RWPE1 (cell line): ENCODE data around the gene ITM2C.

ENCODE experiments used
- CTCF ChIA-PET: fragments of 350-600 bp; sonication (Branson Sonifier 250); formaldehyde crosslinking; extraction: SDS; loops from one replicate; lab custom pipeline; 2021; lab: Yijun Ruan, JAX
- POLR2A ChIA-PET: fragments of 400-600 bp; formaldehyde crosslinking; extraction: SDS; loops from one replicate; lab custom pipeline; 2020; ENCODE audit warnings: antibody characterized with exemption; ENCODE audit not compliant: low non-redundant PET; lab: Yijun Ruan, JAX
- DNase-seq: peaks from one replicate; pipeline ENCODE4 v3.0.0; 2012; ENCODE audit warnings: low spot score
- H3K27ac ChIP-seq: fragments of 450-650 bp; 2 replicates; pipeline ENCODE4 v1.5.1; 2017
- TF ChIP-seq, protein P1 (sequence below): fragments of 450-650 bp; conservative IDR thresholded peaks from 2 replicates; pipeline ENCODE4 v1.5.1; 2017; ENCODE audit warnings: low read depth, mild to moderate bottlenecking

The ITM2C gene

DNA sequence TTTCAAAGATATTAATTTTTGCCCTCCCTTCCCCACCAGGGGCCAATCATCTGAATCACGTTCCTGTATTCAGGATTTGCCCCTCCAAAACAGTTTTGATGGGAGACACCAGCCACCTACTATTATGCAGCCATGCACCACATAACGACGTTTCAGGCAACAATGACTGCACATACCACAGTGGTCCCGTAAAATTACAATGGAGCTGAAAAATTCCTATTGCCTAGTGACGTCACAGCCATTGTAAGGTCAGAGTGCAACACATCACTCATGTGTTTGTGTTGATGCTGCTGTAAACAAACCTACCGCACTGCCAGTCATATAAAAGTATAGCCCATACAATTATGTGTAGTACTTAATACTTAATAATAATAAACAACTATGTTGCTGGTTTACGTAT lies 22.6 kb downstream of the ITM2C start:
- TF ChIP-seq, protein P1, sequence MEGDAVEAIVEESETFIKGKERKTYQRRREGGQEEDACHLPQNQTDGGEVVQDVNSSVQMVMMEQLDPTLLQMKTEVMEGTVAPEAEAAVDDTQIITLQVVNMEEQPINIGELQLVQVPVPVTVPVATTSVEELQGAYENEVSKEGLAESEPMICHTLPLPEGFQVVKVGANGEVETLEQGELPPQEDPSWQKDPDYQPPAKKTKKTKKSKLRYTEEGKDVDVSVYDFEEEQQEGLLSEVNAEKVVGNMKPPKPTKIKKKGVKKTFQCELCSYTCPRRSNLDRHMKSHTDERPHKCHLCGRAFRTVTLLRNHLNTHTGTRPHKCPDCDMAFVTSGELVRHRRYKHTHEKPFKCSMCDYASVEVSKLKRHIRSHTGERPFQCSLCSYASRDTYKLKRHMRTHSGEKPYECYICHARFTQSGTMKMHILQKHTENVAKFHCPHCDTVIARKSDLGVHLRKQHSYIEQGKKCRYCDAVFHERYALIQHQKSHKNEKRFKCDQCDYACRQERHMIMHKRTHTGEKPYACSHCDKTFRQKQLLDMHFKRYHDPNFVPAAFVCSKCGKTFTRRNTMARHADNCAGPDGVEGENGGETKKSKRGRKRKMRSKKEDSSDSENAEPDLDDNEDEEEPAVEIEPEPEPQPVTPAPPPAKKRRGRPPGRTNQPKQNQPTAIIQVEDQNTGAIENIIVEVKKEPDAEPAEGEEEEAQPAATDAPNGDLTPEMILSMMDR = no peak
- ChIA-PET CTCF (interaction anchor here (1.0 kb wide), 1 partner anchor 15 kb away, joined by 5 read pairs; no protein-coding TSS in a partner anchor), POLR2A (no interaction called here)
- H3K27ac ChIP-seq = no peak overlapping the region
- no peak for DNase-seq

DNA sequence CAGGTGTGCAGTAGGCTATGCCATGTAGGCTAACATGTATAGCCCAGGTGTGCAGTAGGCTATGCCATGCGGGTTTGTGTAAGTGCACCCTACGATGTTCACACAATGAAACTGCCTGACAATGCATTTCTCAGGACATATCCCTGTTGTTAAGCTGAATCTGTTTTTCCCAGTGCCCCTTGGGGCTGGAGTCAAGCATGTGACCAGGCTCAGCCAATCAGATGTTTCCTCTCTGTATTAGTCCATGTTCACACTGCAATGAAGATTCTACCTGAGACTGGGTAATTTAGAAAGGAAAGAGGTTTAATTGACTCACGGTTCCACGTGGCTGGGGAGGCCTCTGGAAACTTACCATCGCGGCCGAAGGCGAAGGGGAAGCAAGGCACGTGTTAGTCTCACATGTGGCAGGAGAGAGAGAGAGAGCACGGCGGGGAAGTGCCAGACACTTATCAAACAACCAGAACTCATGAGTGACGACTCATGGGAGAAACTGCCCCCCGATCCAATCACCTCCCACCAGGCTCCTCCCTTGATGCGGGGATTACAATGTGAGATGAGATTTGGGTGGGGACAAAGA lies 24.2 kb downstream of the ITM2C start:
- no peak overlapping the region for H3K27ac ChIP-seq
- CTCF ChIA-PET = interaction anchor here (0.7 kb wide), 1 partner anchor 1418 kb away, joined by 7 read pairs; no protein-coding TSS in a partner anchor
- no peak for DNase-seq
- TF ChIP-seq, protein P1 = no peak
- POLR2A ChIA-PET = no interaction called here

DNA sequence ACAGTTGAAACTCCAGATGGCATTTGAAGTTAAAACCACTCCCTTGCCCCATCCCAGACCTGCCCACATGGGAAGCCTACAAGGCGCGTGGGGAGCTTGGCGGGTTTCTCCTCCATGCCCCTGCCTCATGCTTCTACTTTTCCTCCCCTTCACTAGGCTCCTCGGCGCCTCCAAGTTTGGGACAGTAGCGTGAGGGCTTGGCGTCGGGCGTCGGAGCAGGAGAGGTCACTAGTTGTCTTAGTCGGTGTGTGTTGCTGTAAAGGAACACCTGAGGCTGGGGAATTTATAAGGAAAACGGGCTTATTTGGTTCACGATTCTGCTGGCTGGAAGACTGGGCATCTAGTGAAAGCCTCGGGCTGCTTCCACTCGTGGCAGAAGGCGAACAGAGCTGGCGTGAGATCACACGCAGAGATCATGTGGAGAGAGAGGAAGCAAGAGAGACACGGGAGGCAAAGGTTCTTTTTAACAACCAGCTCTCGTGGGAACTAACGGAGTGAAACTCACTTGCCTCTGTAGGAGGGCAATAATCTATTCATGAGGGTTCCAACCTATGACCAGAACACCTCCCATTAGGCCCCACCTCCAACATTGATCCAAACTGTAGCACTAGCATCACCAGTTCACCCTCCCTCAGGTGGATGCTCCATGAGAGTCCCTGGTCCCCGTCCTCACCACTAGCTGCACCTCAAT lies 25.3 kb downstream of the ITM2C start:
- H3K27ac ChIP-seq = no peak overlapping the region
- POLR2A ChIA-PET = no interaction called here
- TF ChIP-seq, protein P1 = no peak
- no peak for DNase-seq
- CTCF ChIA-PET = interaction anchor here (1.3 kb wide), 1 partner anchor 12 kb away, joined by 4 read pairs; no protein-coding TSS in a partner anchor

DNA sequence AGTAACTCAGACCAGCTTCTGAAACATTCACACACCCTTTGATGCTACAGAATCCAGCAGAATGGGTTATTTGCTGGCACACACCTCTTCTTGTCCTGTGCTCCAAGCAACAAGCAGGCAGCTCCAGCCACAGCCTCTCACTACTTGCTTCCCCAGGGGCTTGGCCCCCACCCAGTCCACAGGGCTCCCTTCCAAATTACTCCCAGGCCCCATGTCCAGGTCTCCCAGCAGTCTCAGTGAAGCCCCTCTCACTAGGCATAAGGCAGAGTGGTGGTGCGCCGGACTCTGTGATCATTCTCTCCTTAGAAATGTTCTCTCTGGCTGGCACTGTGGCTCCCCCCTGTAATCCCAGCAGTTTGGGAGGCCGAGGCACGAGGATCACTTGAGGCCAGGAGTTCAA lies 25.9 kb downstream of the ITM2C start:
- CTCF ChIA-PET = interaction anchor here (1.3 kb wide), 1 partner anchor 11 kb away, joined by 4 read pairs; no protein-coding TSS in a partner anchor
- H3K27ac ChIP-seq = no peak overlapping the region
- POLR2A ChIA-PET = no interaction called here
- TF ChIP-seq, protein P1 = no peak
- no peak for DNase-seq

DNA sequence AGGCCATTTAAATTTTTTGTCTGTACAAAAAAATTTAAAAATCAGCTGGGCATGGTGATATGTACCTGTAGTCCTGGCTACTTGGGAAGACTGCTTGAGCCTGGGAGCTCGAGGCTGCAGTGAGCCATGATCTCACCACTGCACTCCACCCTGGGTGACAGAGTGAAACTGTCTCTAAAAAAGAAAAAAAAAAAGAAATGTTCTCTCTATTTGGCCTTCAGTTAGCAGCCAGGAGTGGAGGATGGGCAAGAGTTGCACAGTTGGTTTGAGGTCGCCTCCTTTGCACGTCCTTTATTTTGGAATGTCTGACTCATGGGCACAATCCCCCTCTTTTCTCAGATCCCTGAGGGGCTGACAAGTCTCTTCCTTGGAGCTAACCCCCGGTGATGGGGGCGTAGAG lies 26.3 kb downstream of the ITM2C start:
- POLR2A ChIA-PET = no interaction called here
- TF ChIP-seq, protein P1 = no peak
- no peak overlapping the region for H3K27ac ChIP-seq
- CTCF ChIA-PET = interaction anchor here (0.6 to 1.3 kb wide), 2 partner anchors 11 to 44 kb away, joined by 3 to 4 read pairs; no protein-coding TSS in a partner anchor
- no peak for DNase-seq

DNA sequence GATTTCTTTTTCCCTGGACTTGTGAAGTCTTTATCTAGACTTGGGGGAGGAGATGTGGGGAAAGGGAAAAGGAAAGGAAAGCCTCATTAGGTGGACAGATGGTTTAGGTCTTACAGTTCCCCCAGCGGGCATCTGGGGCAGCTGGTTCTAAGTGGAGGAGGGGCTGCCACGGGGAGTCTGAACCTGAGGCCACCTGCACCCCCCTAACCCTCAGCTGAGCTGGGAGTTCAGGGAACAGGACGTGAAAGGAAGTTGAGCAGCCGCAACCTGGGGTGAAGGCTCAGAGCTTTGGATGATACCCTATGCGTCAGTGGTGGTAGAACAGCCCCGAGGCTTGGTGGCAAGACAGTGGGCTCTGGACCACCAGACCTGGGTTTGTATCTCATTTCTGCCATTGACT lies 26.8 kb downstream of the ITM2C start:
- CTCF ChIA-PET = interaction anchor here (0.6 to 0.7 kb wide), 2 partner anchors 43 to 45 kb away, joined by 3 to 4 read pairs; no protein-coding TSS in a partner anchor
- no peak overlapping the region for H3K27ac ChIP-seq
- no peak for DNase-seq
- TF ChIP-seq, protein P1 = no peak
- POLR2A ChIA-PET = no interaction called here
